K562 (cell line): ENCODE data around the gene NR6A1. TPM values are rescaled to one million over a fixed set of nuclear protein-coding genes. Genes with fewer than 3 reads are reported as not detected.
A peak's percentile ranks its signal among the peaks of the same experiment; 100 is the strongest.

ENCODE experiments used
- ARID1B ChIP-seq: fragments of 450-650 bp; IDR thresholded peaks from 2 replicates; pipeline ENCODE4 v1.6.1; 2016; ENCODE audit warnings: antibody characterized with exemption, mild to moderate bottlenecking, inconsistent platforms
- CBFA2T3 ChIP-seq: fragments of 450-650 bp; IDR thresholded peaks from 2 replicates; pipeline ENCODE4 v1.6.1; 2017
- CREM ChIP-seq: IDR thresholded peaks from 2 replicates; pipeline ENCODE4 v1.6.1; 2014; ENCODE audit warnings: antibody characterized with exemption, low read depth
- DIDO1 ChIP-seq: fragments of 450-650 bp; IDR thresholded peaks from 2 replicates; pipeline ENCODE4 v1.6.1; 2016; ENCODE audit warnings: low read depth, missing biosample characterization, missing genetic modification characterization
- DPF2 ChIP-seq: fragments of 450-650 bp; IDR thresholded peaks from 2 replicates; pipeline ENCODE4 v1.6.1; 2016
- L3MBTL2 ChIP-seq: fragments of 450-650 bp; IDR thresholded peaks from 2 replicates; pipeline ENCODE4 v1.6.1; 2016; ENCODE audit warnings: mild to moderate bottlenecking, moderate library complexity
- PURB ChIP-seq: sonication (generic); formaldehyde crosslinking; IDR thresholded peaks from 2 replicates; pipeline ENCODE4 v1.9.0; 2021; ENCODE audit warnings: low read depth, mild to moderate bottlenecking, missing genetic modification reagents
- STAT5A ChIP-seq: IDR thresholded peaks from 2 replicates; pipeline ENCODE4 v1.6.1; 2012; ENCODE audit warnings: low read length, inconsistent platforms, borderline replicate concordance
- ZNF668 ChIP-seq: fragments of 250-450 bp; sonication (Bioruptor Pico); IDR thresholded peaks from 2 replicates; pipeline ENCODE4 v1.8.0; 2022; ENCODE audit warnings: mild to moderate bottlenecking, inconsistent platforms
- ZNF766 ChIP-seq: fragments of 200-800 bp; sonication (Bioruptor generic); conservative IDR thresholded peaks from 2 replicates; pipeline ENCODE4 v1.6.1; 2016; ENCODE audit warnings: missing genetic modification characterization, missing compliant biosample characterization
- polyA plus RNA-seq, 8 experiments: library from polyadenylated mRNA; depleted of rRNA in 4 of 8; stranded (reverse) in 5 of 8; unstranded in 3 of 8; fragments of >200 nt; fragmentation: Nextera tagmentation in 2 of 8; fragmentation: Illumina TruSeq in 1 of 8; extraction: Ambion mirVana in 2 of 8; extraction: Trizol in 1 of 8; gene quantifications; 2 replicates each; pipeline versions ENCODE4 v1.2.1 to v1.2.3, GENCODE V29; 2011 to 2014; ENCODE audit warnings: inconsistent platforms in 1 of 8, missing spikeins in 1 of 8
- total RNA-seq, 7 experiments: library from RNA; depleted of rRNA in 6 of 7; stranded (reverse); fragments of >200 nt in 6 of 7; fragmentation: Illumina TruSeq in 2 of 7; extraction: Trizol in 2 of 7; gene quantifications; 2 replicates each; pipeline versions ENCODE4 v1.2.1 to v1.2.3, GENCODE V29; 2011 to 2021; ENCODE audit warnings: low replicate concordance in 1 of 7
- TF ChIP-seq, protein P1 (sequence below): fragments of 450-650 bp; formaldehyde crosslinking; IDR thresholded peaks from 2 replicates; pipeline ENCODE4 v1.4.0; 2020; ENCODE audit warnings: mild to moderate bottlenecking, mixed read lengths
- TF ChIP-seq, protein P2 (sequence below): fragments of 250-450 bp; sonication (Bioruptor Pico); IDR thresholded peaks from 2 replicates; pipeline ENCODE4 v1.8.0; 2021; ENCODE audit warnings: borderline replicate concordance, mild to moderate bottlenecking, moderate library complexity; ENCODE audit not compliant: poor library complexity, severe bottlenecking
- TF ChIP-seq, protein P3 (sequence below): fragments of 200-800 bp; sonication (Bioruptor generic); IDR thresholded peaks from 2 replicates; pipeline ENCODE4 v1.6.1; 2017; ENCODE audit warnings: missing genetic modification characterization, missing compliant biosample characterization
- TF ChIP-seq, protein P4 (sequence below): fragments of 450-650 bp; IDR thresholded peaks from 2 replicates; pipeline ENCODE4 v1.6.1; 2017; ENCODE audit warnings: mild to moderate bottlenecking, moderate library complexity

NR6A1 gene
- total and polyA plus RNA-seq, 9 of the 15 experiments (the other 6 are each of a cell fraction or from before 2014, with no cell fraction given): 9.7 to 55.4 (median 28.3) TPM

DNA sequence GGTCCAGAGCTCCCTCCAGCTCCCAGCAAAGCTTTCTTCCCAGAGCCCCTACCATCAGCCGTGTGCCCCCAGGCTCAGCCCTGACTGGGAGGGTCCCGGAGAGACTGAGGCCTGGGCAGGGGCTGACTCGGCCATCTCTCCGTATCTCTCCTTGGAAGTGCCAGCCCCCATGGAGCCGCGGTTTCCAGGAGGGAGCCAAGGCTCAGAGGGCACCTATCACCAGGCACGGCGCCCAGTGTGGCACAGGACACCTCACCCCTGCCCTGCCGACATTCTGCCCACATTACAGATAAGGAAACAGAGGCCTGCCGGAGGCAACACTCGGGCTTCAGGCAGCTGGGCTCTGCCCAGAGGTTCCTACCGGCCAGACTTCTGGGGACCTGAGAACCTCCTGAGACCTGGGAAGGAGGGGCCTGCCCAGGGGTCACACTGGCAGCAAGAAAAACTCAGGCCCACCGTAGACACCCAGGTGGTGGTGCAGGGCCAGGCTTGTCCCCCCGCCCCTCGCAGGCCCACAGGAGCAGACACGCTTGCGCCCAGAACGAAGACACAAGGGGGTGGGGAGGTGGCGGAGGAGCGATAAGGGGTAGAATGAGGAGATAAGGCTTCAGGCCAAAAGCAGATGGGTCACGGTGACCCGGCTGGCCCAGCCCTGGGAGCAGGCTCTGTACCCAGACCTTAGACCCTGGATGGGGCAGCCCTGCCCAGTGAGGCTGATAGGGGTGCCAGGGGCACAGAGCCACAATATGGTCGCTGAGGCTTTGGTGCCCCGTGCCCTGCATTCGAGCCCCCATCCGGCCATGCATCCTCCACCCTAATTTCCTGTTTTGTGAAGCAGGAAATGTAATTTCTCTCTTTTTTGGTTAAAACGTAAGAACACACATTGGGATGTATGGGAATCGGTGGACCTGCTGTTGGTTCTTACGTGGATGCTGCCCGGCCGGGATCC is 275.7 kb downstream of the NR6A1 start (continued):
- TF ChIP-seq, protein P1, sequence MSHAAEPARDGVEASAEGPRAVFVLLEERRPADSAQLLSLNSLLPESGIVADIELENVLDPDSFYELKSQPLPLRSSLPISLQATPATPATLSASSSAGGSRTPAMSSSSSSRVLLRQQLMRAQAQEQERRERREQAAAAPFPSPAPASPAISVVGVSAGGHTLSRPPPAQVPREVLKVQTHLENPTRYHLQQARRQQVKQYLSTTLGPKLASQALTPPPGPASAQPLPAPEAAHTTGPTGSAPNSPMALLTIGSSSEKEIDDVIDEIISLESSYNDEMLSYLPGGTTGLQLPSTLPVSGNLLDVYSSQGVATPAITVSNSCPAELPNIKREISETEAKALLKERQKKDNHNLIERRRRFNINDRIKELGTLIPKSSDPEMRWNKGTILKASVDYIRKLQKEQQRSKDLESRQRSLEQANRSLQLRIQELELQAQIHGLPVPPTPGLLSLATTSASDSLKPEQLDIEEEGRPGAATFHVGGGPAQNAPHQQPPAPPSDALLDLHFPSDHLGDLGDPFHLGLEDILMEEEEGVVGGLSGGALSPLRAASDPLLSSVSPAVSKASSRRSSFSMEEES: no peak
- TF ChIP-seq, protein P2, sequence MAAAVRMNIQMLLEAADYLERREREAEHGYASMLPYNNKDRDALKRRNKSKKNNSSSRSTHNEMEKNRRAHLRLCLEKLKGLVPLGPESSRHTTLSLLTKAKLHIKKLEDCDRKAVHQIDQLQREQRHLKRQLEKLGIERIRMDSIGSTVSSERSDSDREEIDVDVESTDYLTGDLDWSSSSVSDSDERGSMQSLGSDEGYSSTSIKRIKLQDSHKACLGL: no peak
- TF ChIP-seq STAT5A (no peak), PURB (CRISPR knock-in tag) (no peak), ARID1B (peak; percentile 73), CREM (0 out of 2 replicates have a peak, but pooled peaks have one; percentile 23), CBFA2T3 (peak; percentile 55), DIDO1 (tag) (no peak), ZNF766 (CRISPR knock-in tag) (no peak), DPF2 (peak; percentile 51), ZNF668 (CRISPR knock-in tag) (no peak), L3MBTL2 (peak; percentile 45; the same call in 1 of the 2 replicates)
- TF ChIP-seq, protein P3, sequence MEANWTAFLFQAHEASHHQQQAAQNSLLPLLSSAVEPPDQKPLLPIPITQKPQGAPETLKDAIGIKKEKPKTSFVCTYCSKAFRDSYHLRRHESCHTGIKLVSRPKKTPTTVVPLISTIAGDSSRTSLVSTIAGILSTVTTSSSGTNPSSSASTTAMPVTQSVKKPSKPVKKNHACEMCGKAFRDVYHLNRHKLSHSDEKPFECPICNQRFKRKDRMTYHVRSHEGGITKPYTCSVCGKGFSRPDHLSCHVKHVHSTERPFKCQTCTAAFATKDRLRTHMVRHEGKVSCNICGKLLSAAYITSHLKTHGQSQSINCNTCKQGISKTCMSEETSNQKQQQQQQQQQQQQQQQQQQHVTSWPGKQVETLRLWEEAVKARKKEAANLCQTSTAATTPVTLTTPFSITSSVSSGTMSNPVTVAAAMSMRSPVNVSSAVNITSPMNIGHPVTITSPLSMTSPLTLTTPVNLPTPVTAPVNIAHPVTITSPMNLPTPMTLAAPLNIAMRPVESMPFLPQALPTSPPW (CRISPR knock-in tag): peak; percentile 81
- TF ChIP-seq, protein P4, sequence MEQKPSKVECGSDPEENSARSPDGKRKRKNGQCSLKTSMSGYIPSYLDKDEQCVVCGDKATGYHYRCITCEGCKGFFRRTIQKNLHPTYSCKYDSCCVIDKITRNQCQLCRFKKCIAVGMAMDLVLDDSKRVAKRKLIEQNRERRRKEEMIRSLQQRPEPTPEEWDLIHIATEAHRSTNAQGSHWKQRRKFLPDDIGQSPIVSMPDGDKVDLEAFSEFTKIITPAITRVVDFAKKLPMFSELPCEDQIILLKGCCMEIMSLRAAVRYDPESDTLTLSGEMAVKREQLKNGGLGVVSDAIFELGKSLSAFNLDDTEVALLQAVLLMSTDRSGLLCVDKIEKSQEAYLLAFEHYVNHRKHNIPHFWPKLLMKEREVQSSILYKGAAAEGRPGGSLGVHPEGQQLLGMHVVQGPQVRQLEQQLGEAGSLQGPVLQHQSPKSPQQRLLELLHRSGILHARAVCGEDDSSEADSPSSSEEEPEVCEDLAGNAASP: no peak
